Right lobe of liver (tissue), 4 donors: Measurements from ENCODE around the gene IRX5.

Experiments
- CTCF ChIP-seq, 4 donors: fragments of 200-600 bp in 3 of 4; fragments of 450-650 bp in 1 of 4; IDR thresholded peaks; one replicate each; pipeline versions ENCODE4 v1.5.1 to v1.8.0; 2016 to 2022; ENCODE audit warnings: antibody characterized with exemption in 4 of 4, mild to moderate bottlenecking in 2 of 4
- POLR2A ChIP-seq: fragments of 450-650 bp; IDR thresholded peaks from one replicate; pipeline ENCODE4 v1.6.1; 2017; ENCODE audit warnings: antibody characterized with exemption, mild to moderate bottlenecking
- donor health status: DM: no; HTN: no; CAD: no.
- donor health status: DM: no; HTN: no; CAD: no.
- donor health status: DM: no; HTN: yes; CAD: no.

GRCh38 chr16:54932021-54932660 lies 1.5 kb downstream of the IRX5 start:
- TF ChIP-seq CTCF (IDR thresholded peaks at IDR 0.05): no peak
- TF ChIP-seq POLR2A: no peak
